ENCODE results near the gene DCUN1D1.

The DCUN1D1 gene

DNA sequence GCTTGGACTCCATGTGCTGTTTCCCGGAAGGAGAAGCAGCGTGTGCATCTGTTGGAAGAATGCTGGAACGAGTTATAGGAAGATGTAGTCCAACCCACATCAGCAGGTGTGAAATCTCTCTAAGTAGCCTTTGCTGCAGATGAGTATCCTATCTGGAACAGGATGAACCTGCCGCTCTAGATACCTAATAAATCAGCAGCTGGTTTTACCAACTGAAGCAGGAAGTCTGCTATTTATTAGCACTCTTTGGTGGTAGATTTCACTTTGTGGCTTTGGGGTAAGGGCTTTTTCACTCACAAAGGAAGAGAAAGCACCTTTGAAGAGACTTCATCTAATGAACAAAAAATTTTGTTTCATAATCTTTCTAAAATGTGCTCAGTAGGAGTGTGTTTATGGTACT, 66.4 kb downstream of the DCUN1D1 start:
- TF ChIP-seq, protein P1, sequence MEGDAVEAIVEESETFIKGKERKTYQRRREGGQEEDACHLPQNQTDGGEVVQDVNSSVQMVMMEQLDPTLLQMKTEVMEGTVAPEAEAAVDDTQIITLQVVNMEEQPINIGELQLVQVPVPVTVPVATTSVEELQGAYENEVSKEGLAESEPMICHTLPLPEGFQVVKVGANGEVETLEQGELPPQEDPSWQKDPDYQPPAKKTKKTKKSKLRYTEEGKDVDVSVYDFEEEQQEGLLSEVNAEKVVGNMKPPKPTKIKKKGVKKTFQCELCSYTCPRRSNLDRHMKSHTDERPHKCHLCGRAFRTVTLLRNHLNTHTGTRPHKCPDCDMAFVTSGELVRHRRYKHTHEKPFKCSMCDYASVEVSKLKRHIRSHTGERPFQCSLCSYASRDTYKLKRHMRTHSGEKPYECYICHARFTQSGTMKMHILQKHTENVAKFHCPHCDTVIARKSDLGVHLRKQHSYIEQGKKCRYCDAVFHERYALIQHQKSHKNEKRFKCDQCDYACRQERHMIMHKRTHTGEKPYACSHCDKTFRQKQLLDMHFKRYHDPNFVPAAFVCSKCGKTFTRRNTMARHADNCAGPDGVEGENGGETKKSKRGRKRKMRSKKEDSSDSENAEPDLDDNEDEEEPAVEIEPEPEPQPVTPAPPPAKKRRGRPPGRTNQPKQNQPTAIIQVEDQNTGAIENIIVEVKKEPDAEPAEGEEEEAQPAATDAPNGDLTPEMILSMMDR (IDR thresholded peaks at IDR 0.05; ENCODE audit: extremely low read depth, missing control alignments): no peak
- DNase-seq (ENCODE audit: low spot score): peak; percentile 37

DNA sequence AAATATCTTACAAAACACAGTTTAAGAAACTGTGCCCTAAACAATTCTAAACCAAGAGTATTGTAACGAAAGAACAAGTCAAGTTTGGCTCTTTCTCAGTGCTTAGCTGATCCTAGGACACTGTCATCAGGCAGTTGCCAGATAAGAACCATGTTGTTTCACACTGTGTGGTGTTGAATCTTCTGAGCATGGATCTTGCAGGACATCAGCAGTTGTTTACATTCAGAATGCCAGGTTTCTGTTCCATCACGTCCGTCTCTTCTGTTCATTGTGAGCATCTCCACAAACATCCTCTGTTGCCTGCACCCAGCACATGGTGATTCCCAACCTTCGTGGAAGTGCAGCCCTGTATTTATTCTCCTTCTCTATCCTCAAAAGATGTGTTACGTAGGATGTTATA, 67.9 kb downstream of the DCUN1D1 start:
- TF ChIP-seq, protein P1 (IDR thresholded peaks at IDR 0.05; ENCODE audit: extremely low read depth, missing control alignments): no peak
- DNase-seq (ENCODE audit: low spot score): no peak

- DNase-seq (ENCODE audit: low spot score): no peak
- TF ChIP-seq, protein P1 (IDR thresholded peaks at IDR 0.05; ENCODE audit: extremely low read depth, missing control alignments): no peak
Measured at GRCh38 chr3:182911782-182912111, 68.6 kb downstream of the DCUN1D1 start.

- no peak for DNase-seq (ENCODE audit: low spot score)
- TF ChIP-seq, protein P1 (IDR thresholded peaks at IDR 0.05; ENCODE audit: extremely low read depth, missing control alignments): no peak
Measured at GRCh38 chr3:182910936-182911781, 69.2 kb downstream of the DCUN1D1 start.

DNA sequence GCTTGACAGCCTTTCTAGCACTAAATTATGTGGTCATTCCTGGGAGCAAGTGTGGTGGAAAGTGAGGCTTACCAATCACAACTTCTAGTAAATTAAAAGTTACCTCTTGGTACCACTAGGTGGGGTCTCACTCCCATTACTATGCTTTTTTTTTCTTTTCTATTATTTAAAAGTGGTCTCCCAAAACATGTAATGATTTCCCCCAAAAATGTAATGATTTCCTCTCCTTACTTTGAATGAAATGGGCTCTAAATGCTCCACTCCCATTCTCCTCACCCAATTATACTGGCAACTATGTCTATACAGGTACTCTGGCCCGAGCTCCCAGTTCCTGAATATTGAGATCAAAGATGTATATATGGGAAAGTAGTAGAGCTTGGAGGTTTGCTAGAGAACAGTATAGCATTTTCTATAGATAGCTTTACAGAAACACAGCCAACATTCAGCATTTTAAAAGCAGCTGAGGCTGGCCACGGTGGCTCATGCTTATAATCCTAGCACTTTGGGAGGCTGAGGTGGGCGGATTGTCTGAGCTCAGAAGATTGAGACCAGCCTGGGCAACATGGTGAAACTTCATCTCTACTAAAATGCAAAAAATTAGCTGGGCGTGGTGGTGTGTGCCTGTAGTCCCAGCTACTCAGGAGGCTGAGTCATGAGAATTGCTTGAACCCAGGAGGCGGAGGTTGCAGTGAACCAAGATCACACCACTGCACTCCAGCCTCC, 70.9 kb downstream of the DCUN1D1 start:
- peak; percentile 22 for DNase-seq (ENCODE audit: low spot score)
- TF ChIP-seq, protein P1 (IDR thresholded peaks at IDR 0.05; ENCODE audit: extremely low read depth, missing control alignments): no peak

DNA sequence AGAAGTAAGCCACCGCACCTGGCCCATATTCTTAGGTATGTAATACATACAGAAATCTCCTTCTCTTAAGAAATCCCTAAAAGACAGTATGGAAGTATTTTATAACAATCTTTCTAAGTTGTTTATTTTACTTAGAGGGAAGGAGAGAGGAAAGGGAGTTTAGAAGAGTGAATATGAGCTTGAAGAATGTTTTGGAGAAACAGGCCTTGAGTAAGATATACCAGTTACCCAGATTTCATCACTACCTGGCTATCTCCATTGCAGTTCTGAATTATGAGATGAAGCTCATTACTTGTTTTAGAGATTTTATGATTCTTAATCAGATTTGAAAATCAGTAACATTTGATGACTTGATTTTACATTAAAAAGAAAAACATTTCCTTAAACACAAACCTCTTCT, 71.9 kb downstream of the DCUN1D1 start:
- no peak for DNase-seq (ENCODE audit: low spot score)
- TF ChIP-seq, protein P1 (IDR thresholded peaks at IDR 0.05; ENCODE audit: extremely low read depth, missing control alignments): no peak

GRCh38 chr3:182906036-182906435, 74.3 kb downstream of the DCUN1D1 start:
- TF ChIP-seq, protein P1 (IDR thresholded peaks at IDR 0.05; ENCODE audit: extremely low read depth, missing control alignments): no peak
- DNase-seq (ENCODE audit: low spot score): no peak

All from GM20000 (cell line).